IPS DF 19.7 (cell line): ENCODE results near the gene CD101.

Experiments used
- DNase-seq: peaks from one replicate; pipeline ENCODE4 v3.0.0-alpha.2; 2013; ENCODE audit warnings: low read depth, low spot score

Gene CD101

GRCh38 chr1:117014209-117014608, 12.6 kb downstream of the CD101 start:
- DNase-seq, result no peak

GRCh38 chr1:117015724-117016123, 14.2 kb downstream of the CD101 start:
- DNase-seq, result no peak

- no peak for DNase-seq
Measured at GRCh38 chr1:117017062-117017461, 15.5 kb downstream of the CD101 start.

- DNase-seq, result no peak
Measured at GRCh38 chr1:117017648-117018047, 16.1 kb downstream of the CD101 start.

- no peak for DNase-seq
Measured at GRCh38 chr1:117020526-117021156, 19.1 kb downstream of the CD101 start.

- DNase-seq, result no peak
Measured at GRCh38 chr1:117022114-117022513, 20.6 kb downstream of the CD101 start.

- no peak for DNase-seq
Measured at GRCh38 chr1:117025568-117025967, 24.0 kb downstream of the CD101 start.

- DNase-seq, result no peak
Measured at GRCh38 chr1:117026361-117026760, 24.8 kb downstream of the CD101 start.

GRCh38 chr1:117029685-117030084, 28.1 kb downstream of the CD101 start:
- no peak for DNase-seq

GRCh38 chr1:117030271-117030877, 28.8 kb downstream of the CD101 start:
- no peak for DNase-seq

GRCh38 chr1:117032266-117032665, 30.7 kb downstream of the CD101 start:
- DNase-seq, result no peak

GRCh38 chr1:117032681-117033539, 31.4 kb downstream of the CD101 start:
- no peak for DNase-seq

GRCh38 chr1:117033772-117034171, 32.2 kb downstream of the CD101 start:
- no peak for DNase-seq

GRCh38 chr1:117034791-117035290, 33.3 kb downstream of the CD101 start:
- DNase-seq, result no peak

- DNase-seq, result no peak
Measured at GRCh38 chr1:117036018-117036461, 34.5 kb downstream of the CD101 start.

- DNase-seq, result no peak
Measured at GRCh38 chr1:117037802-117038201, 36.2 kb downstream of the CD101 start.

- no peak for DNase-seq
Measured at GRCh38 chr1:117038236-117038635, 36.7 kb downstream of the CD101 start.

GRCh38 chr1:117044217-117044616, 42.7 kb downstream of the CD101 start:
- DNase-seq, result no peak

- no peak for DNase-seq
Measured at GRCh38 chr1:117045644-117046043, 44.1 kb downstream of the CD101 start.

GRCh38 chr1:117046781-117047180, 45.2 kb downstream of the CD101 start:
- DNase-seq, result no peak

GRCh38 chr1:117047271-117047670, 45.7 kb downstream of the CD101 start:
- no peak for DNase-seq

- no peak for DNase-seq
Measured at GRCh38 chr1:117049857-117050256, 48.3 kb downstream of the CD101 start.
